ENCODE results near the gene C4BPB.

GRCh38 chr1:207067665-207068064 lies 21.0 kb upstream of the C4BPB start:
- TF ChIP-seq CTCF (IDR thresholded peaks at IDR 0.05; ENCODE audit: low read depth, low read length, missing input control) (no peak), MAX (IDR thresholded peaks at IDR 0.05) (no peak), EGR1 (IDR thresholded peaks at IDR 0.05; ENCODE audit: low read depth in 2 of 2) (no peak), GABPA (IDR thresholded peaks at IDR 0.05 in 1 of 2, conservative IDR thresholded peaks at IDR 0.05 in 1 of 2) (no peak), JUND (IDR thresholded peaks at IDR 0.05) (no peak), TAF1 (conservative IDR thresholded peaks at IDR 0.05) (no peak), RAD21 (IDR thresholded peaks at IDR 0.05) (no peak), REST (IDR thresholded peaks at IDR 0.05) (no peak)
